ENCODE data around the gene CFAP70.
A peak's percentile ranks its signal among the peaks of the same experiment; 100 is the strongest.

GRCh38 chr10:73407495-73407894 is 48.8 kb upstream of the CFAP70 start:
- no peak for TF ChIP-seq CTCF (IDR thresholded peaks at IDR 0.05)
- no peak for TF ChIP-seq POLR2AphosphoS5 (IDR thresholded peaks at IDR 0.05; ENCODE audit: low read depth, low read length)
- TF ChIP-seq REST (IDR thresholded peaks at IDR 0.05; ENCODE audit: insufficient read depth in 1 of 2, low read depth in 2 of 2, low read length in 1 of 2) = peak in 1 of 2 experiments; percentile 78; a peak in 2 of 4 replicates
- no peak for TF ChIP-seq TCF7L2 (IDR thresholded peaks at IDR 0.05; ENCODE audit: low read depth, low read length)

Measured in Panc1 (cell line).